NCI-H2196 (cell line): ENCODE data around the gene AHNAK2.

ENCODE experiments used
- DNase-seq: peaks from one replicate; lab custom pipeline; 2025; ENCODE audit not compliant: unreplicated experiment; lab: John Stamatoyannopoulos, UW

Gene AHNAK2

DNA sequence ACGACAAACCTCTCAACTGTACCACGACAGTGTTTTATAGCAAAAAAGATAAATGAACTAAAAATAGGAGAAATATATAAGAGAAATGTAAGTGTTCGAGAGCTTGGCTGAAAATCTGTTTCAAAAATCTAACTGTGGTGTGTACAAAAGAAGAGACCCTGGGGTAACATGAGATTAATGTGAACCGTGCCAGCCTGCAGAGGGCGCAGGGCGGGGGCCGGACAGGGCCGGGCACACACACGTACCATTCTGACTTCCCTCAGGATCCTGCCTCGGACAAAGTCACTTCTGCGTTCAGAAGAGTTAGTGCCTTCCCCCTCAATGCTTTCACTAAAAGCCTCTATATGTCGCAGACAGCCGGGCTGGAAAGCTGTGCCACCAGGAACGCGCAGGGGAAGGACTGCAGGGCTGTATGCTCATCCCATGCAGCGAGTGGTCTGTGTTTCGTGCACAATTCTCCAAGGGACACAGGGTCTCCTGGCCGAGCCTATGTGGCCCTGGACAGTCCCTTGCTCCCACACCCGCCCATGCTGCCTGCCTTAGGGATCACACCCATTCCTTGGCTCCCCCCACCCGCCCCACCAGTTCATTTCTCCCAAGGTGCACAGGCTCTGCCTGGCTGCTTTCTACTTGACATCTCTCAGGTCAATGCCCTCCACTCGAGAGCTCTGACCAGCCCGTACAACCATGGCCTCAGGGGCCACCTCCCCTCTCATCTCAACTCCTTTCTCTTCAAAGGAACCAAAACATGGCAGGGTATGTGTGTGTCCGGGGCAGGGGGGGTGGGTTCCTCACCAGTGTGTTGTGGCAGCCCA, 34.2 kb upstream of the AHNAK2 start:
- no peak for DNase-seq

DNA sequence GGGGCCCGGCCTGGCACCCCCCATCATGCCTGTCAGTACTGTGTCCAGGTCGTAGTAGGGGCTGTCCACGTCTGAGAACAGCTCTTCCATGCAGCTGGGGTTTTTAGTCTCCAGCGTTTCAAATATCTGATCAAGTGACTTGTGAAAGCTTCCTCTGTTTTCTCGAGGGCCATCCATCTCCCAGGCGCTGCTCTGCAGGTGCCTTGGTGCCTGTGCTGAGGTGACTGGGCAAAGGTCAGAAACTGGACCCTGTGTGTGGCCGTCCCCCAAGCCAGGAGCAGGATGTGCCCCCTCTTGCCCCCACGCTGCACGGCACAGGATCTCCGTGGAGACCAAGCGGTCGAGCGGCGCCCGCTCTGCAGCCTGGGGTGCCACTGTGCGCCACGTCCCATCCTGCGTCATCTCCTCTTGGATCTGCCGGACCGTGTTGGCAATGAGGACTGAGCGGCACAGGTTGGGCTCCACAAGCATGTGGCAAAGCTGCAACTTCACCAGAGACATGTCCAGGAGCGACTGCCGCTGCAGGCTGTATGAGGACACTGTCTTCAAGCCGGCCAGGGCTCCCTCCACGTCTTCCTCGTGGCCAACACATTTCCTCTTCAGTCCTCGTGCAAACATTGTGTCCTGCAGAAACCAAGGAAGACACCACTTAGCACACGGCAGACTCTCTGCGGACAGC, 33.3 kb upstream of the AHNAK2 start:
- no peak for DNase-seq

DNA sequence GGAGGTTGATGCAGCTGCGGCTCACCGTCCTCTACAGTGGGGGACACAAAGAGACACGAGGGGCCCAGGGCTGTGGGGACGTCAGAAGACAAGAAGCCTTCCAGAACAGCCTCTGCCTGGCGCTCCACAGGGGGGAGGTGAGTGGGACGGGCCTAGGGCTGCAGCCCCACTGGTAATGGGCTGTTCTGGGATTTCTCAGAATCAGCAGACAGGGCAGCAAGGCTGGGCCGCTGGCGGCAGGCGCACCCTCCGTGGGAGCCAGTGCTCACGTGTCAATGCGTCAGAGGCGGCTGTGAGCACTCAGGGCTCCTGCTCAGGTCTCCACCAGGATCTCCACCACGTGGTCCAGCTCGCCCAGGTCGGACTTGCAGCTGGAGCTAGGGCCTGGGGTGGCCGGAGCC, 32.7 kb upstream of the AHNAK2 start:
- no peak for DNase-seq

DNA sequence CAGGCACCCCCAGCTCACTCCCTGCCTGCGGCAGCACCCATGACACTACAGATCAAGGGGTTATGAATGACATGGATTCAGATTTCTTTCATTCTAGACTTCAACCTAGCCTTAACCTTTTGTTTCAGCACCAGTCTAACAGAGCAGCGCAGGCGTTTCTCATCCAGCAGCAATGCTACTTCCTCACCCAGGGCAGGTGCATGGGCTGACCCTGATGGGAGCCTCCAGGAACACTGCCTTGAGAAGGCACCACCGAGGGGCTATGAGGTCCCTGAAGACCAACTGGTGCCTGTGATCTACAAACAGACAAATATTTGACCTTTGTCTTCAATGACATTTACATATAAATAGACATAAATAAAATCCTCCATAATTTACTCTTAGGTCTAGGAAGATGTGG, 31.9 kb upstream of the AHNAK2 start:
- DNase-seq = no peak

DNA sequence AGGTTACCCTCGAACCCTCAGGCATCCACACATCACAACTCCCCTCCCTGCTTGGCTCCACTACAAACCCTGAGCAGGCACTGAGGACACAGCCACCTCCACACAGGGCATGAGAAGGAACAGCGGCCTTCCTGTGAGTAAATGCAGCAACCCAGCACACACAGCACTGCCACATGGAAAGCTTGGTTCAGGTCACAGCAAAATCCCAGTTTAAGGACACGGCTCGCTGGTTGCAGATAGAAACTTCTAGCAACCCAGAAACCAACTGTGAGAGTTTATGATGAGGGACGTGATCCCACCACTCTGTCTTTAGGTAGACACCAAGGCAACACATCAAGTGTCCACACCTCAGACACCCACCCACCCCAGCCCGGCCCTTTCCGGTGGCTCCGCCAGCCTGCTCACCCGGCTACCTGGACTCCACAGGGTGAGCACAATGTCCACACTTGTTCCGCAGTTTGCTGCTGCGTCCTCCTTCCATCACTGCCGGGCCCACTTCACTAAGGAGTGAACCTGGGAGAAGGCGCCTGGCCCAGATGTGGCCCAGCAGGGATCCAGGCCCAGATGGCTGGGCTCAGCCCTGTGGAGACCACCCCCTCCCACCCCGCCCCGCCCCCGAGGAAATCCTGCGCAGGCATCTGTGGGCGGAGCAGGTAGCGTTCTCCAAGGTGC, 29.6 kb upstream of the AHNAK2 start:
- no peak for DNase-seq

DNA sequence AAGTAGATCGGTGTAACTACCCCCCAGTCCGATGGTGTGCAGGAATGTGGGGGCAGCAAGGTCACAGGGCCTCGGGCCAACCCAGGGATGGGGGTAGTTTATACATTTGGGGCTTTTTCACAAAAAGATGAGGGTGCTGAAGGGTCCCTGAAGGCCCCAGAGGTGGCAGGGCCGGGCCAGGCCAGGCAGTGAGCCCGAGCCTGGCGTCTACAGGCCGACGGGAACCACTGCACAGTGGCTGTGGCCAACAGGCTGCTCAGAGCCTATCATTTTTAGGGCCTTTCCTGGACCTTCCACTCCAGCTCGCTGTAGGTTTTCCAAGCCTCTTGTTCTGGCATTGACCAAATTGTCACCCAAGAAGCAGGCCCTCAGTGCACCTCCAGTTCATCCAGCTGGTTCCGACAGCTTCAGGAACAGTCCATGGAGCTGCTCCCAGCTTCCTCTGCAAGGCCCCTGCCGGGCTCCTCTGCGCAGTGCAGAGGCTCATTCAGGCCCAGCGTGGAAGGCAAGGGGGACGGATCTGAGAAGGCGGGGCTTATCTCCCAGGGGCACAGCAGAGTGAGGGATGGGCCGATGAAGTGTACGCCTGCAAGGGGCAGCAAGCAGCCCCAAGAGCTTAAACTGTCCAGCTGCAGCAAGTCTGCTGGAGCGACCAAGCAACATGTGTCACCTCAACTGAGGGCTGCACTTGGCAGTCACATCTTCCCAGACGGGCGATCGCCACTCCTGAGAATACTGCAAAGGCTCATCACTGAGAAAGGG, 28.8 kb upstream of the AHNAK2 start:
- no peak for DNase-seq

DNA sequence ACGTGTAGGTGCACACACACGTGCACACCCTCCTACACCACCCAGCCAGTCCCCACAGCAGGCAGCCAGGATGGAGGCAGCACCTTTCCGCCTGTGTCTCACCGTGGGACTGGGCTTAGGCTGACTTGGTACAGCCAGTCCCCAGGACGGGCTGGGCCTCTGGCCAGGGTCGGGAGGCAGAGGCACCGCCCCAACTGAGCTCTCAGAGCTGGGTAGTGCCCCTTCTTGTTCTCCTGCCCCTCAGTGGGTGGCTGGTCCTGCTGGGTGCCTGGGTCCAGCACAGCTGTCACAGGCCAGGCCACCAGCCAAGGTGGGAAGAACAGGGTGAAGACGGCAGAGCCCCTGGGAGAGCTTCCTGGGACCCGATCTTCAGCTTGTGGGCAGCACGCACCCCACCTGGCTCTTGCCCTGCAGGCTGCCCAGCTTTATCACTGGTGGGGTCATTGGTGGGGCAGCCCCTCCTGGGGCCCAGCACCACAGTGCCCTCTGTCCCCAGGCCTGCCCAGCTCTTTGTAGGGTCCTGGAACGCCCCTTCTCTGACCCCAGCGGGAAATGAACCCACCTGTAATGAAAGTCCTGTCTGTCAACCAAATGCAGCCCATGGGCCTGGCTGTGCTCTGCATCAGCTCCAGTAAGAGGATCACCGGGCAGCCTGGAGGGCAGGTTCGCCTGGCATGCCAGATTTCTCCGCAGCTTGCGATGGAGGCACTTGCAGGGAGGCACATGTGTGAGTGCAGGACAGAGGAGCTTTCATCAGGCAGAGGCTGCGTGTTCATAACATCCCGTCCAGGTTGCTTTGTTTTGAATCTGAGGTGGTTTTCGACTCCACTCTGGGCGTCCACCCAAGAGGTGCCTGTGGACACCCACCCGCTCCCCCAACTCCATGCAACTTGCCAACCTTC, 28.0 kb upstream of the AHNAK2 start:
- no peak for DNase-seq

DNA sequence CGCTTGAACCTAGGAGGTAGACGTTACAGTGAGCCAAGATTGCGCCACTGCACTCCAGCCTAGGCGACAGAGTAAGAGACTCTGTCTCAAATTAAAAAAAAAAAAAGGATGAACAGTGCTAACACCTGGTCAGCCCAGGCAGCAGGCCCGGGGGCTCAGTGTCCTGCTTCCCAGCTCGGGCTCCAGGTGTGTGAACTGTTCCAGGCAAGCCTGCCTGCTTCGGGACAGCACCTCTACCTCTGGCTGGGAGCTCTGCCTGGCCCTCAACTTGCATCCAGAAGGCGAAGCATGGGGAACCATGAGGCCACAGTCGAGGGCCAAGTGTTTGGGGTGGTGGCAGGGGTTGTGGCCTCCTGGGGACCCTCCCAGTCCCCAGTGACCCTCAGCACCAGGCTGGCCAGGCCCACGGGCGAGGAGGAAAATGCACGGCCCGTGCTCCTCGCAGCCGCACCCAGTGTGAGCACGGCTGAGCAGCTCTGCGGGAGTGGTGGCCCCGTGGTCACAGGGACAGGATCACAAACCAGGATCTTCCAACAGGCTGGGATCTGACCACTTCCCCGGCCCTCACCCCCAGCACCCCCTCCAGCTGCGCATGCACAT, 27.3 kb upstream of the AHNAK2 start:
- DNase-seq = no peak

DNA sequence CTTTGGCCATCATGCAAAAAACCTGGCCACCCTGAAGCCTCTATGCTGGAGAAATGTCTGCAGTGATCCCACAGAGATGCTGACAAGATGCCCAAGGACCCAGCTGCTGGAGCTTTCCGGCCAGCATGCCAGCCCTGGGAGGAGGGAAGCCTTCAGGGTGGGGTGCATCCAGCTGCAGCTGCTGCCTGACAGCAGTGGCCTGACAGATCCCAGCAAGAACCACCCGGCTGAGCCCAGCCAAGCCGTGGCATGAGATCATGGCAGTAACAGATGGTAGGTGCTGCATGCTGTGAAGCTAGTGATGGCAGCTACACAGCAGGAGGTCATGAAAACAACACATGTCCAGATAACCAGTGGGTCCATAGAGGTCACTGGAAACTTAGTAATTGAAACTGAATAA, 21.2 kb upstream of the AHNAK2 start:
- DNase-seq = no peak

DNA sequence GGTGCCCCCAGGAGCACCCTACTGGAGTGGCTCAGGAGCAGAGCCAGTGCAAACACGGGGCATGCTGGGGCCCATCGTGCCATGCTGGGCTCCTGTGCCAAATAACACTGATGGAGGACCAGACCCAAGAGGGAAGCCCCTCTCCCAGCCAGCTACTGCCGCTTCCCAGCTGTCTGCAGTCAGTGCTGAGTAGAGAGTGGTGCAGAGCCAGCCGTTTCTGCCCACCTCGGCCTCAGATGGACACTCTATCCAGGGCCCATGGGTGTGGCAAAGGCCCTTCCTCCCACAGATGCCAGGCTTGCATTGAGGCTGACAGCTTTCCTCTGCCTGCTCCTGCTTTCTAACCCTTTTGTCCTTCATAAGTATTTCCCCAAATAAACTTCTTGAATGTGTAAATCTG, 20.6 kb upstream of the AHNAK2 start:
- DNase-seq = peak; percentile 35

DNA sequence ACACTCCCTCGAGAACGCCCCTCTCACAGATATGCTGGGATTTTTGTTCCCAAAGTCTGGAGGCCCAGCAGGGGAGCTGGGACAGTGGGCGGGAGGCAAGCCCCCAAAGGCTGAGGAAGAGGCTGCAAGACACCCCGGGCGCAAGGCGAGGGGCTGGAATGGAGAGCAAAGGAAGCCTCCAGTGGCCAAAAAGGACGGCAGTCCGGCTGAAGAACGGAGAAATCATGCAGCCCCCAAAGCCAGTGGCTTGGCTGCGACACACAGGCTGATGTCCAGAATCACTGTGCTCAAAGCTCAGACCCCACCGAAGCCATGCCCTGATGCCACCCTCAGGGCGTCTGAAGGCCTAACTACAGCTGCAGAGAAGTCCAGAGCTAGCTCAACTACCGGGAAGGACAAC, 18.3 kb upstream of the AHNAK2 start:
- no peak for DNase-seq

DNA sequence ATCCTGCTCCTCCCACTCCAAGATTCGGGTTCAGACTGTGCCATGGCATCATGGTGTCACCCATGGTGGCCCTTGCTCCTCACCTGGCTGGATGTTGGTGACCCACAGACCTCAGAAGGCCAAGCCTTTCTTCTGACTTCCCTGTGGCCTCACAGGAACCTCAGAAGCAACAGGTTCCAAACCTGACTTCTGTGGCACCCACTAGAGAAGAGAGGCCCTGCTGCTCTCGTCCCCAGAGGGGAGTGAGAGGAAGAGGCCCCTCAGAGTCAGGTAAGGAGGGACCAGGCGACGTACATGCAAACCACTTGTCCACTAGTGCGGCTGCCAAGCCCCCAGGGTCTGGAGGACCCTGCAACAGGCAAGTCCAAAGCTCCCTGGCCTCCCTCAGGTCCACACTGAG, 17.9 kb upstream of the AHNAK2 start:
- DNase-seq = no peak

DNA sequence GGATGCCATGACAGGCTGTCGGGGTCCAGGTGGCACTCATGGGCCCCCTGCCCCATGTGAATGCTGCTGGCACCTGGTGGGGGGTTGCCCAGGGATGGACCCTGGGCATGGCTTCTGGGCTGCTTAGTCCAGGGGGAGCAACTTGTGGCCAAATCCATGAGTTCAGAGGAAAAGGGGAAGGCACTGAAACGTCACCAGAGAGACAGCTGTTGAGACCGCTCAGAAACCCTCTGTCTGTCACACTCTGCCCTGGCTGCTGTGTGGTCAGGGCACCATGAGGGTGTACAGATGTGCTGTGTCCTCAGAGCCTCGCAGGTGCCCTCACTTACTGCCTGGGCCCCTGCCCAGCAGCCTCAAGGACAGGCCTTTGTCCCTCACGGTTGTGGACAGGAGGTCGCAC, 16.8 kb upstream of the AHNAK2 start:
- DNase-seq = no peak

DNA sequence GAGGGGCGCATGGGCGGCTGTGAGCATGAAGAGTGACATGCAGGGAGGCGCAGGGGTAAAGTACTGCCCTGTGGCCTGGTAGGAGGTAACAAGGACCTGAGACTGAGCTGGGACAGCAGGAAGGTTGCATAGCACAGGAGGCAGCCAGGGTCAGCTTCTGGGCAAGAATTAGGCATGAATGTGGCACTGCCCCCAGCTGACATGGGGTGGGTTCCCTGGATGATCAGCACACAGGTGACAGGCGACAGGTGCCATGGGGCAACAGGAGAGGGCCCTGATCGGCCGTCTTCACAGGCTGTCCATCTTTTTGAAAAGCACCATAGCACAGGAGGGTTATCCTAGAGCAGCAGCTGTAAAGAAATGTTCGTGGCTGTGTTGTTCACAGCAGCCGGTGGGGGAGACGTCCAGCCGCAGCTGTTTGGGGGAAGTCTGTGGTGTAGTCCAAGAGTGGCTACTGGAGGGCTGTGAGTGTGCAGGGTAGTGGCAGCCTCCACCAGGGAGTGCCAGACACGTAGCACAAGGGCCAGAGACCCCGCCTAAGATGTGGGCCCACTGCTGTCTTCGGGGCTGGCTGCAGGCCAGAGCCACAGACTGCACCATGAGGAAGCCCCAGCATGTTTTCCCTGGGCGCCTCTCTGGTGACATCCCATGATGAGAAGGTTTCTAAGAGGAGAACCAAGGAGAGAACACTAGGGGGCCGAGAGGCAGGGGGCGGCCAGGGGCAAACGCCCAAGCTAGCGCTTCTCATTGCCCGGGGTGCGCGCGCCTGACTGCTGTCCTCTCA, 15.8 kb upstream of the AHNAK2 start:
- DNase-seq = no peak

DNA sequence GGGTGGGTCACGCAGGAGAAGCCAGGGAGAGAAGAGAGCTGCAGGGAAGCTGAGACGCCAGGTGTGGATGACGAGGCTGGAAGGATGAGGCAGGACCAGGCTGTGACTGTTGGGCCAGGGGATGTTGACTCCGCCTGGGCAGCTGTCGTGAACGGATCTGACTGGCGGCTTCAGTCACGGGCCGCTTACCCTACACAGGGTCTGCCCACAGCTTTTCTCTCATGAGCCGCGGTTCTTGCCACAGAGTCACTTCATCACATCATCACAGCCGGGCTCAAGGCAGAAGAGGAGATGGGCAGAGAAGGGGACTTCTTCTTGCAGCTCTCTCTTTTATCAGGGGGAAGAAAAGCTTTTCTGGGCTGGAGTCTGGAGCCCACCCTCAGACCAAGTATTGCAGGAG, 15.1 kb upstream of the AHNAK2 start:
- no peak for DNase-seq

DNA sequence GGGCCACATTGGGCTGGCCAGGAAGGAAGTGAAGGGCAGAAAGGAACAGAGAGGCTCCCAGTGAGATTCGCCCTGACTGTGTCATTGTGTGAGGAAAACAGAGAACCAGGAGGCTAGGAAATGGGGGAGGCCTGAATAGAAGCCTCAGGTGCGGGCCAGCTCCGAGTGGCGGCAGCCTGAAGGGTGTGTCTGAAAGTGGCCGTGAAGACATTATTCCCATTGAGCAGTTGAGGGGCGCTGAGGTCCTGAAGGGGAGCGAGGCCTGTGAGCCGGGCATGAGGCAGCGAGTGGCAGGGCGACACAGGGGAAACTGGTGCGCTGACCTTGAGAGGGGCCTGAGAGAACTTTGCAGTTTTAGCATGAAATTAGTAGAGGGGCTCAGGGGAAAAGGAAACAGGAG, 14.3 kb upstream of the AHNAK2 start:
- no peak for DNase-seq

DNA sequence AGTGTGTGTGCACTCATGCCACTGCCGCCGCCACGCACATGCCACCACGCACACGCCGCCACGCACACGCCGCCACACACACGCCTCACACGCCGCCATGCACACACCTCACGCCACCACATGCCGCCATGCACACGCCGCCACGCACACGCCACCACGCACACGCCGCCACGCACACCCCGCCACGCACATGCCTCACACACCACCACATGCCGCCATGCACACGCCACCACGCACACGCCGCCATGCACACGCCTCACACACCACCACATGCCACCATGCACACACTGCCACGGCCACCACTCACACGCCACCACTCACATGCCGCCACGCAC, 13.7 kb upstream of the AHNAK2 start:
- no peak for DNase-seq

DNA sequence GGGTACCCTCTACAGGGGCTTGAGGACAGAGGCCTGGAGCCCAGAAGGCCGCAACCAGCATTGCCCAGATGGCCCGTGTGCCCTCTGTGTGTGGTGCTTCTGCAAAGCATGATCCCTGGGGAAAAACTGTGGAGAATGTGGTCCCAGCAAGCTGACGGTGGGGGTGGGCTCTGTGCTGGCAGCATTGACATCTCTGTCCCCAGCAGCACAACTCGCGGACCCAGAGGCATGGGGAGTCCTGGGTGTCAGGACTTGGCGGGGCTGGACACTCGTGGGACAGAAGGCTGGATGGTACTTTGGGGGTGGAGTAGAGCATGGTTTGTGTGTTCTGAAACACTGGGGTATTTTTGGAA, 11.8 kb upstream of the AHNAK2 start:
- DNase-seq = no peak

DNA sequence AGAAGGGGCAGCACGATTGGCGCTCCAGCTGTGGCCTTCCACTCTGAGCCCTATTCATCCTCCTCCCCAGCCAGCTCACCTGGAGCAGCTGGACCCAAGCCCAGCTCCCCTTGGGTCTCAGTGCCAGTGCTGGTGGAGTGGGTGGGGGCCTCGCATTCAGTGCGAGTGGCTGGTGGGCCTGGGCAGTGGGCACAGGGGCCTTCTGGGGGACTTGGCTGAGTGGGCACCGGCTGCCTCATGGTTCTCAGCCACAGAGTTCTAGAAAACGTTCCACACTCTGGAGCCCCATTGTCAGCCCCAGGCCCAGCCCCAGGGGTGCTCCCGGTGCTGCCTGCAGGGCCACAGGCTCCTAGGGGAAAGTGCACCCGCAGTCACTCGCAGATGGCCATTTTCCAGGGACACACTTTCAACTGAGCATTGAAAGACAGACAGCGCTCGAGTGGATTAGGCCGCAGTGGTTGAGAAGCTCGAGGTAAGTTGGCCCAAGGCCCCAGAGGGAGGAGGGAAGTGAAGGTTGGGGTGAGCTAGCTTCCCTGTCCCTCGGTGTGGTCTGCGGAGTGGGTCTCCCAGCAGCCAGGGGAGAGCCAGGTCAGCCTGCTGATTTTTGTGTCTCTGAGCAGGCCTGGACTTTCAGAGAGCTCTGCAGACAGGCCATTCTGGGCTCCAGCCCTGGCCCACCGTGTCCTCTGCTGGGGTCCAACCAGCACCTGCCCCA, 11.2 kb upstream of the AHNAK2 start:
- DNase-seq = no peak
